Gastroesophageal sphincter (tissue), 3 donors: ENCODE measurements around the gene LILRA6.
"Not testable (repeated sequence)": the region's sequence is repeated elsewhere in the genome, so short reads cannot be mapped to it uniquely, and the experiment has no call there.

ENCODE experiments used
- EP300 ChIP-seq: sonication (generic); formaldehyde crosslinking; IDR thresholded peaks from one replicate; pipeline ENCODE4 v1.6.1; 2017; ENCODE audit warnings: antibody characterized with exemption, mild to moderate bottlenecking
- POLR2A ChIP-seq, 2 donors: fragments of 450-650 bp; IDR thresholded peaks; one replicate each; pipeline ENCODE4 v1.6.1; 2017; ENCODE audit warnings: antibody characterized with exemption in 2 of 2, mild to moderate bottlenecking in 2 of 2, moderate library complexity in 1 of 2
- POLR2AphosphoS5 ChIP-seq: sonication (generic); formaldehyde crosslinking; IDR thresholded peaks from one replicate; pipeline ENCODE4 v1.6.1; 2017; ENCODE audit warnings: antibody characterized with exemption
- TF ChIP-seq, protein P1 (sequence below), 4 experiments: fragments of 200-600 bp in 2 of 4; fragments of 450-650 bp in 2 of 4; sonication (generic) in 1 of 4; IDR thresholded peaks; one replicate each; pipeline ENCODE4 v1.5.1; 2017 to 2019; ENCODE audit warnings: antibody characterized with exemption in 4 of 4, mild to moderate bottlenecking in 2 of 4, moderate library complexity in 2 of 4

- TF ChIP-seq, protein P1, sequence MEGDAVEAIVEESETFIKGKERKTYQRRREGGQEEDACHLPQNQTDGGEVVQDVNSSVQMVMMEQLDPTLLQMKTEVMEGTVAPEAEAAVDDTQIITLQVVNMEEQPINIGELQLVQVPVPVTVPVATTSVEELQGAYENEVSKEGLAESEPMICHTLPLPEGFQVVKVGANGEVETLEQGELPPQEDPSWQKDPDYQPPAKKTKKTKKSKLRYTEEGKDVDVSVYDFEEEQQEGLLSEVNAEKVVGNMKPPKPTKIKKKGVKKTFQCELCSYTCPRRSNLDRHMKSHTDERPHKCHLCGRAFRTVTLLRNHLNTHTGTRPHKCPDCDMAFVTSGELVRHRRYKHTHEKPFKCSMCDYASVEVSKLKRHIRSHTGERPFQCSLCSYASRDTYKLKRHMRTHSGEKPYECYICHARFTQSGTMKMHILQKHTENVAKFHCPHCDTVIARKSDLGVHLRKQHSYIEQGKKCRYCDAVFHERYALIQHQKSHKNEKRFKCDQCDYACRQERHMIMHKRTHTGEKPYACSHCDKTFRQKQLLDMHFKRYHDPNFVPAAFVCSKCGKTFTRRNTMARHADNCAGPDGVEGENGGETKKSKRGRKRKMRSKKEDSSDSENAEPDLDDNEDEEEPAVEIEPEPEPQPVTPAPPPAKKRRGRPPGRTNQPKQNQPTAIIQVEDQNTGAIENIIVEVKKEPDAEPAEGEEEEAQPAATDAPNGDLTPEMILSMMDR (IDR thresholded peaks at IDR 0.05) = not testable (repeated sequence)
- TF ChIP-seq POLR2A (IDR thresholded peaks at IDR 0.05); POLR2AphosphoS5; EP300: not testable (repeated sequence)
These were observed 36.1 kb upstream of the LILRA6 start for GRCh38 chr19:54278571-54279195.
